K562 (cell line): Measurements from ENCODE around the gene EVA1B. TPM values are rescaled to one million over a fixed set of nuclear protein-coding genes. Genes with fewer than 3 reads are reported as not detected.

Source experiments
- ZNF318 ChIP-seq, 2 experiments: fragments of 450-650 bp; IDR thresholded peaks; 2 replicates each; pipeline ENCODE4 v1.6.1; 2016; ENCODE audit warnings: mild to moderate bottlenecking in 2 of 2, borderline replicate concordance in 1 of 2, low read depth in 1 of 2, moderate library complexity in 1 of 2
- polyA plus RNA-seq, 8 experiments: library from polyadenylated mRNA; depleted of rRNA in 4 of 8; stranded (reverse) in 5 of 8; unstranded in 3 of 8; fragments of >200 nt; fragmentation: Nextera tagmentation in 2 of 8; fragmentation: Illumina TruSeq in 1 of 8; extraction: Ambion mirVana in 2 of 8; extraction: Trizol in 1 of 8; gene quantifications; 2 replicates each; pipeline versions ENCODE4 v1.2.1 to v1.2.3, GENCODE V29; 2011 to 2014; ENCODE audit warnings: inconsistent platforms in 1 of 8, missing spikeins in 1 of 8
- total RNA-seq, 7 experiments: library from RNA; depleted of rRNA in 6 of 7; stranded (reverse); fragments of >200 nt in 6 of 7; fragmentation: Illumina TruSeq in 2 of 7; extraction: Trizol in 2 of 7; gene quantifications; 2 replicates each; pipeline versions ENCODE4 v1.2.1 to v1.2.3, GENCODE V29; 2011 to 2021; ENCODE audit warnings: low replicate concordance in 1 of 7

Gene EVA1B
- total and polyA plus RNA-seq, 9 of the 15 experiments (the other 6 are each of a cell fraction or from before 2014, with no cell fraction given): 0.08 to 65.7 (median 2.4) TPM

- no peak for TF ChIP-seq ZNF318 (IDR thresholded peaks at IDR 0.05; ENCODE audit: borderline replicate concordance in 1 of 2, low read depth in 1 of 2)
Measured at GRCh38 chr1:36352910-36353878, 29.7 kb upstream of the EVA1B start (continued).
